HT1080 (cell line): Measurements from ENCODE around the gene TNFAIP2. TPM values are rescaled to one million over a fixed set of nuclear protein-coding genes. Genes with fewer than 3 reads are reported as not detected.

Experiments
- DNase-seq: peaks from one replicate; pipeline ENCODE4 v3.0.0-alpha.2; 2015; ENCODE audit warnings: low read depth
- total RNA-seq: library from RNA; depleted of rRNA; stranded (reverse); fragments of >200 nt; shearing (Covaris generic); gene quantifications from 2 replicates; pipeline ENCODE4 v1.2.3, GENCODE V29; 2014

The TNFAIP2 gene
- total RNA-seq, 1 experiment from 2014 or later, result 17.6 TPM

- DNase-seq, result no peak
Measured at GRCh38 chr14:103094406-103095209, 28.7 kb upstream of the TNFAIP2 start, which contains the start of gene EXOC3L4. Gene EXOC3L4, plus strand, starts transcription at chr14:103094725. Its CDS starts 5,495 bp downstream, at chr14:103100220.

- DNase-seq, result no peak
Measured at GRCh38 chr14:103095210-103095778, 28.0 kb upstream of the TNFAIP2 start.

- DNase-seq, result no peak
Measured at GRCh38 chr14:103096387-103096786, 26.9 kb upstream of the TNFAIP2 start.

GRCh38 chr14:103097244-103097993, 25.8 kb upstream of the TNFAIP2 start:
- DNase-seq, result no peak

- DNase-seq, result no peak
Measured at GRCh38 chr14:103097994-103098957, 25.0 kb upstream of the TNFAIP2 start.

GRCh38 chr14:103099081-103099732, 24.1 kb upstream of the TNFAIP2 start:
- no peak for DNase-seq

- no peak for DNase-seq
Measured at GRCh38 chr14:103099733-103100280, 23.5 kb upstream of the TNFAIP2 start.

- DNase-seq, result no peak
Measured at GRCh38 chr14:103100281-103101121, 22.8 kb upstream of the TNFAIP2 start.

- DNase-seq, result no peak
Measured at GRCh38 chr14:103101257-103101962, 21.9 kb upstream of the TNFAIP2 start.

- no peak for DNase-seq
Measured at GRCh38 chr14:103101963-103102688, 21.1 kb upstream of the TNFAIP2 start.

GRCh38 chr14:103102689-103103260, 20.5 kb upstream of the TNFAIP2 start:
- DNase-seq, result no peak

- DNase-seq, result peak; percentile 68
Measured at GRCh38 chr14:103103461-103104388, 19.5 kb upstream of the TNFAIP2 start.

GRCh38 chr14:103104389-103104653, 18.9 kb upstream of the TNFAIP2 start:
- no peak for DNase-seq

GRCh38 chr14:103104654-103105452, 18.4 kb upstream of the TNFAIP2 start:
- peak; percentile 31 for DNase-seq

GRCh38 chr14:103105580-103106150, 17.6 kb upstream of the TNFAIP2 start:
- DNase-seq, result no peak
